Body of pancreas (tissue), 4 donors: ENCODE measurements around the gene PANX2. TPM values are rescaled to one million over a fixed set of nuclear protein-coding genes. Genes with fewer than 3 reads are reported as not detected.

Source experiments
- ATAC-seq: fragments of 150-250 bp; one replicate; pipeline ENCODE4 v1.9.1; 2016
- DNase-seq, 4 donors: peaks; one replicate each; pipeline ENCODE4 v3.0.0-alpha.2; 2019
- H3K27ac ChIP-seq, 4 donors: fragments of 200-600 bp; sonication (generic); 1 replicate in 3 of 4; 2 replicates in 1 of 4; pipeline versions ENCODE4 v1.5.1 to v1.6.1; 2016 to 2019; ENCODE audit warnings: mild to moderate bottlenecking in 1 of 4, mixed read lengths in 1 of 4, moderate library complexity in 1 of 4
- H3K27me3 ChIP-seq, 2 donors: fragments of 200-600 bp; sonication (generic); one replicate each; pipeline ENCODE4 v1.6.0; 2016; ENCODE audit warnings: mild to moderate bottlenecking in 1 of 2
- H3K36me3 ChIP-seq, 2 donors: fragments of 200-600 bp; sonication (generic); replicated peaks in 1 of 2; 2 replicates each; pipeline ENCODE4 v1.5.1; 2016; ENCODE audit warnings: low read depth in 2 of 2; ENCODE audit not compliant: insufficient read depth in 1 of 2
- H3K4me1 ChIP-seq: fragments of 200-600 bp; sonication (generic); one replicate; pipeline ENCODE4 v1.6.0; 2016
- H3K4me3 ChIP-seq, 2 donors: fragments of 200-600 bp; sonication (generic); 1 replicate in 1 of 2; 2 replicates in 1 of 2; pipeline ENCODE4 v1.5.1; 2016 to 2019
- H3K9me3 ChIP-seq, 3 donors: fragments of 200-600 bp; sonication (generic); 1 replicate in 2 of 3; 2 replicates in 1 of 3; pipeline ENCODE4 v1.5.1; 2016
- CTCF ChIP-seq, 7 experiments: fragments of 450-650 bp in 4 of 7; fragments of 200-600 bp in 3 of 7; sonication (generic) in 3 of 7; IDR thresholded peaks; one replicate each; pipeline ENCODE4 v1.5.1; 2016 to 2019; ENCODE audit warnings: antibody characterized with exemption in 7 of 7
- POLR2A ChIP-seq, 3 donors: fragments of 450-650 bp; IDR thresholded peaks; one replicate each; pipeline ENCODE4 v1.6.1; 2016; ENCODE audit warnings: antibody characterized with exemption in 3 of 3, mild to moderate bottlenecking in 2 of 3
- WGBS, 2 donors: methylation state at CpG; one replicate each; pipeline ENCODE4 v1.1.5; 2017; 5-methylcytosine and 5-hydroxymethylcytosine counted together
- intact Hi-C: fragments of 100-400 bp; cut with DNase I; formaldehyde crosslinking; loops from one replicate; pipeline ENCODE4 v1.15.1; 2023
- total RNA-seq, 2 donors: library from RNA; depleted of rRNA; stranded (reverse); fragments of >200 nt; gene quantifications; one replicate each; pipeline ENCODE4 v1.1.0, GENCODE V29; 2016

The PANX2 gene
- total RNA-seq, 2 donors from 2014 or later, result 0.33 to 3.1 TPM

- no peak for DNase-seq
- Histone ChIP-seq H3K4me3 (no peak overlapping the region), H3K27ac (no peak overlapping the region), H3K9me3 (no peaks in the 10 kb centered on the region), H3K27me3 (no peaks in the 10 kb centered on the region), H3K4me1 (peaks cover 26% of the 10 kb centered on the region), H3K36me3 (peaks cover 16 to 42% of the 10 kb centered on the region in 2 donors)
- 87% methylated on average over 19 of the region's 19 CpGs; no CpG with 5 or more reads in 1 of the 2 donors for WGBS, 2 donors
- ATAC-seq, result no peak
- intact Hi-C loops, result no loop called here
- no peak for TF ChIP-seq CTCF (IDR thresholded peaks at IDR 0.05)
- no peak for TF ChIP-seq POLR2A (IDR thresholded peaks at IDR 0.05)
These were observed 51.1 kb downstream of the PANX2 start for GRCh38 chr22:50221410-50222300.

GRCh38 chr22:50222508-50222907 is 52.0 kb downstream of the PANX2 start:
- intact Hi-C loops, result no loop called here
- peaks cover 26% of the 10 kb centered on the region for H3K4me1 ChIP-seq
- DNase-seq, result no peak
- H3K4me3 ChIP-seq, result no peak overlapping the region
- no peaks in the 10 kb centered on the region for H3K9me3 ChIP-seq
- no peaks in the 10 kb centered on the region for H3K27me3 ChIP-seq
- H3K27ac ChIP-seq, result no peak overlapping the region
- TF ChIP-seq POLR2A (IDR thresholded peaks at IDR 0.05) (no peak), CTCF (IDR thresholded peaks at IDR 0.05) (no peak)
- H3K36me3 ChIP-seq, result peaks cover 15 to 34% of the 10 kb centered on the region in 2 donors
- WGBS, 2 donors, result 80 to 87% methylated on average over 4 to 8 of the region's 8 CpGs
- no peak for ATAC-seq

GRCh38 chr22:50224071-50224470 is 53.5 kb downstream of the PANX2 start:
- Histone ChIP-seq H3K4me3 (no peak overlapping the region), H3K36me3 (peaks cover 15 to 26% of the 10 kb centered on the region in 2 donors), H3K9me3 (no peaks in the 10 kb centered on the region), H3K27ac (no peak overlapping the region), H3K27me3 (no peaks in the 10 kb centered on the region), H3K4me1 (peaks cover 18% of the 10 kb centered on the region)
- TF ChIP-seq CTCF (IDR thresholded peaks at IDR 0.05), result no peak
- TF ChIP-seq POLR2A (IDR thresholded peaks at IDR 0.05), result no peak
- DNase-seq (no peak), ATAC-seq (no peak)
- WGBS, 2 donors, result 91 to 97% methylated on average over 15 to 16 of the region's 16 CpGs
- intact Hi-C loops, result no loop called here

GRCh38 chr22:50225200-50225969 is 54.9 kb downstream of the PANX2 start:
- 62 to 82% methylated on average over 17 to 23 of the region's 24 CpGs for WGBS, 2 donors
- no peak overlapping the region for H3K27ac ChIP-seq
- TF ChIP-seq CTCF (IDR thresholded peaks at IDR 0.05) (no peak), POLR2A (IDR thresholded peaks at IDR 0.05) (no peak)
- ATAC-seq, result no peak
- no peak overlapping the region for H3K4me3 ChIP-seq
- peak in 2 of 4 donors; percentile 45 to 67 for DNase-seq
- no peaks in the 10 kb centered on the region for H3K27me3 ChIP-seq
- H3K9me3 ChIP-seq, result no peaks in the 10 kb centered on the region
- H3K36me3 ChIP-seq, result peaks cover 15 to 26% of the 10 kb centered on the region in 2 donors
- intact Hi-C loops, result no loop called here
- peaks cover 9% of the 10 kb centered on the region for H3K4me1 ChIP-seq
